SU-DHL-6 (cell line): ENCODE data around the gene BLMH.

ENCODE experiments used
- CTCF ChIP-seq: fragments of 200-600 bp; sonication (generic); IDR thresholded peaks from one replicate; pipeline ENCODE4 v1.5.1; 2017; ENCODE audit warnings: antibody characterized with exemption, mild to moderate bottlenecking, low read length, moderate library complexity; ENCODE audit not compliant: insufficient read depth, poor library complexity, severe bottlenecking
- EZH2phosphoT487 ChIP-seq: fragments of 200-600 bp; sonication (generic), shearing (Covaris generic); conservative IDR thresholded peaks from 2 replicates; pipeline ENCODE4 v1.6.1; 2018; ENCODE audit warnings: mild to moderate bottlenecking, antibody characterized with exemption, low read length, moderate library complexity, mixed read lengths

DNA sequence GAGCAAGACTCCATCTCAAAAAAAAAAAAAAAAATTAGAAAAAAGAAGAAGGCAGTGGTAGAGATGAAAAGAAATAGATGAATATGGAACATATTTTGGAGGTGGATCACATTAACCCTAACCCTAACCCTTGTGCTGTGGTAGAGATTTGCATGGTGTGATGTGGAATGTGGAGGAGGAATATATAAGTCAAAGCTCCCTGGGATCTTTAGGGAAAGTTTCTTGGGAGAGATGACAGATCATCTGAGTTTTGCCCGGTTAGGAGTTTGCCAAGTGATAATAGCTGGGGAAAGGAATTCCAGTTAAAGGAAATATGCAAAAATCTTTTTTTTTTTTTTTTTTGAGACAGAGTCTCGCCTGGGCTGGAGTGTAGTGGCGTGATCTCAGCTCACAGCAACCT, 13.0 kb upstream of the BLMH start:
- TF ChIP-seq CTCF, result no peak
- TF ChIP-seq EZH2phosphoT487, result no peak
